ENCODE data around the gene SLC35G6.
"Not testable (repeated sequence)": the region's sequence is repeated elsewhere in the genome, so short reads cannot be mapped to it uniquely, and the experiment has no call there.

Gene SLC35G6

DNA sequence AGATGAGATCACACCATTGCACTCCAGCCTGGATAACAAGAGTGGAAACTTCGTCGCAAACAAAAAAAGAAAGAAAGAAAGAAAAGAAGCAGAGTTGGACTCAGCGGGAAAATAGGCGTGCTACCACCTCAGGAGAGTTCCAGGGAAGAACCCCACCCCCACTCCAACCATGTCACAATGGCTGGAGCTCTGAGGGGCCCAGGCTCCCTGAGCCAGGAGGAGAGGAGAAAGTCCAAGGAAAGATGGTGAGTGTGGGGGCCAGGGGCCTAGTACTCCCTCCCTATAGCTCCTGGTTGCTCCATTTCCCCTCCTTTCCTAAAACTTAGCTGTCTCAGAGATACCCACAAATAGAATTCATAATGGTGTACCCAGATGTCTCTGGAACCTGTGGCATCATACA is at the start of gene SLC35G6:
SLC35G6 (plus strand) TSS at position 172 of the 400 bp plus-strand sequence; CDS start at position 243, 71 bp downstream.
- not testable (repeated sequence) for DNase-seq (ENCODE audit: low read depth in 2 of 3, low spot score in 1 of 3)

GRCh38 chr17:7432296-7432695 is 49.0 kb upstream of the SLC35G6 start:
- no peak for DNase-seq (ENCODE audit: low read depth in 2 of 3, low spot score in 1 of 3)

- DNase-seq (ENCODE audit: low read depth in 2 of 3, low spot score in 1 of 3): peak in 2 of 3 donors; percentile 29 to 37
Measured at GRCh38 chr17:7435676-7436555, 45.3 kb upstream of the SLC35G6 start.

GRCh38 chr17:7436556-7437368 is 44.5 kb upstream of the SLC35G6 start:
- peak in 2 of 3 donors; percentile 74 to 76 for DNase-seq (ENCODE audit: low read depth in 2 of 3, low spot score in 1 of 3)

DNA sequence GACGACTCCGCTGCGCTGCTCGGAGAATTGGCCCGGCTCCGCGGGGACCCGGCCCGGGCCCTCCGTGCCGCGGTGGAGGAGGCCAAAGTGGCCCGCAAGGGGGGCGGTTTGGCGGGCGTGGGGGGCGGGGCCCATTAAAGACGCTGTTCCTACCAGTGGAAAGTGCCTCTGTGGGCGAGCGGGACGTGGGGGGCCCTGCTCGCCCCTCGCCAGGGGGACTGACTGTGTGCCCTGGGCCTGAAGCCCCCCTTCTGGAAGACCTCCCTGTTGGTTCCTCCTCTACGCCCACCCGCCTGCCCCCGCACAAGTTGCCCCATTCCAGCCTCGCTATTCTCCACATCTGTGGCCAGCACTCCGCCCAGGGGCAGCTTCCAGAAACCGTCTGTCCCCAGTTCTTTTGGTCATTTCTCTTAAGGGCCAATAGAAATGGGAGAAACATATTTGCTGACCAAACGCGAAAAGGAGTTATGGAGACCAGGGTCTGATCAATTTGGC is 43.8 kb upstream of the SLC35G6 start:
- no peak for DNase-seq (ENCODE audit: low read depth in 2 of 3, low spot score in 1 of 3)

- peak in 2 of 3 donors; percentile 37 to 57 for DNase-seq (ENCODE audit: low read depth in 2 of 3, low spot score in 1 of 3)
Measured at GRCh38 chr17:7437950-7438614, 43.2 kb upstream of the SLC35G6 start.

DNA sequence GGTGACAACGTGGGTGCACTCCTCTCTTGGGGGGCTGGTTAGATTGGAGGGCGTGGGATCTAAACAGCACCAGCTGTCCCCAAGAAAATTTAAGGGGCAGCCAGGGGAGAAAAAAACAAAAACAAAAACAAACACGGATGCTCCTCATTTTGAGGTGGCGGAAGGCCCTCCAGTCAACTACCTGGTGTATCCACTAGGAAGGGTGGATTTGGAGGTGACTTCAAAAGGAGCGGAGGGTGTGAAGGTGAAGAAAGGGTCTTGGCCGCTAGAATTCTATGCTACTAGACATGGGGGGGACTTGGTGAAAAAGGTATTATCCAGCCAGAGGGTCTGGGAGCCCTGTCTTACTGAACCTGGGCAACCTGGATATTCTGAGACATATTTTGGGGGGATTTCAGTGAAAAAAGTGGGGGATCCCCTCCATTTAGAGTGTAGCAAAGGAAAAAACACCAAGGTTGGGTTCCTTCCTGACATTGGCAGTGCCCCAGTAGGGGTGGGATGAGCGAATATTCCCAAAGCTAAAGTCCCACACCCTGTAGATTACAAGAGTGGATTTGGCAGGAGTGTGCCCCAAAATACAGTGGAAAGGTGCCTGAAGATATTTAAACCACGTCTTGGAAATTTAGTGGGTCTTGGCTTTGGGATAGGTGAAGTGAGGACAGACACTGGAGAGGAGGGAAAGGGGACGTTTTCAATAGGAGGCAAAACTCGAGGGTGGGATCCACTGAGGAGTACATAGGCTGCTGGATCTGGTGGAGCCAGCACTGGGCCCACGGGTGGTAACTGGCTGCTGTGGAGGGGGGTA is 42.4 kb upstream of the SLC35G6 start:
- DNase-seq (ENCODE audit: low read depth in 2 of 3, low spot score in 1 of 3): no peak

GRCh38 chr17:7439462-7440112 is 41.7 kb upstream of the SLC35G6 start, which contains the start of gene FGF11:
Gene FGF11, plus strand, starts transcription at chr17:7439512. Its CDS starts 109 bp downstream, at chr17:7439621.
- no peak for DNase-seq (ENCODE audit: low read depth in 2 of 3, low spot score in 1 of 3)

DNA sequence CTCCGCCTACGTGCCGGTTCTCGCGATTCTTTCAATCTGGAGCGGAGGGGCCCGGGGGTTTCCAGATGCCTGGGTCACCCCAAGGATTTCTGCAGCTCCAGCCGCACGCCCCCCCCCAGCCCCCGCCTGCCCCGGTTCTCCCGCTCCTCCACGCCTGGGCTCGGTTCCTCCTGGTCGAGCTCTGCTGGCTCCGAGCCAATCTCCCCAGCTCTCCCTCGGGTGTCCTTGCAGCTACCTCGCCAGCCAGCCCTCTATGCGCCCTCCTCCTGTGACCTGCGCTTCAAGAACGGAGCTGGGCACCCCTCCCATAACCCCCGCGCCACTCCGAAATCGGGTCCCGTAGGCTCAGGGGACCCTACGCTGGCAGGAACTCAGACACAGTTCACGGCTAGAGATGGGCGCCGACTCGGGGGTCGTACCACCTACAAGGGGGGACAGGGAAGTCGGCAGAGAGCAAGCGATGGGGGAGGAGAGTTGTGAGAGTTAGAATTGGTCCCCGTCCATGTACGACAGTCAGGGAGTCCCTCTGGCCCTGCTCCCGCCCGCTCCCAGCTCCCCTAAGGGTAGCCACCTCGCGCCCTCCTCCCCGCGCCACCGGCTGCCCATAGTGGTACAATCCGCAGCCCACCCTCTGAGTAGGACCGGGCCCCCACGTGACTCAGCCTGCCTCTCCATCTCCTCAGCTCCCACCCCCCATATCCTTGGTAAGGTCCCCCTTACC is 41.0 kb upstream of the SLC35G6 start:
- no peak for DNase-seq (ENCODE audit: low read depth in 2 of 3, low spot score in 1 of 3)

- no peak for DNase-seq (ENCODE audit: low read depth in 2 of 3, low spot score in 1 of 3)
Measured at GRCh38 chr17:7440834-7441195, 40.4 kb upstream of the SLC35G6 start.

GRCh38 chr17:7441266-7441665 is 40.0 kb upstream of the SLC35G6 start:
- DNase-seq (ENCODE audit: low read depth in 2 of 3, low spot score in 1 of 3): no peak

DNA sequence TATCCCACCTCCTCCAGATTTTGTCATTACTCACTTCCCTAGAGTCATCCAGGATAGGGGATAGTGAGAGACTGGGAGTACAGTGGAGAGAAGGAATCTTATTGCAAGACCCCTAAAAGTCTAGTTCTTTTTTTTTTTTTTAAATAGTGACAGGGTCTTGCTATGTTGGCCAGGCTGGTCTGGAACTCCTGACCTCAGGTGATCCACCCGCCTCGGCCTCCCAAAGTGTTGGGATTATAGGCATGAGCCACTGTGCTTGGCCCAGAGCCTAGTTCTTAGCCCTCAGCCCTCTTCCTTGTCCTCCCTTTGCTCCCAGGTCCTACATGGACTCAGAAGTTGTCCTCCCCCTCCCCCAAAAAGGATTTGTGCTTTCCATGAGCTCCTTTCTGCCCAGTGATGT is 39.1 kb upstream of the SLC35G6 start:
- DNase-seq (ENCODE audit: low read depth in 2 of 3, low spot score in 1 of 3): no peak

GRCh38 chr17:7443499-7444485 is 37.5 kb upstream of the SLC35G6 start:
- DNase-seq (ENCODE audit: low read depth in 2 of 3, low spot score in 1 of 3): no peak

- no peak for DNase-seq (ENCODE audit: low read depth in 2 of 3, low spot score in 1 of 3)
Measured at GRCh38 chr17:7444682-7445618, 36.3 kb upstream of the SLC35G6 start, which contains the start of gene CHRNB1. Gene CHRNB1, plus strand, starts transcription at chr17:7445061. Its CDS starts 67 bp downstream, at chr17:7445128.

DNA sequence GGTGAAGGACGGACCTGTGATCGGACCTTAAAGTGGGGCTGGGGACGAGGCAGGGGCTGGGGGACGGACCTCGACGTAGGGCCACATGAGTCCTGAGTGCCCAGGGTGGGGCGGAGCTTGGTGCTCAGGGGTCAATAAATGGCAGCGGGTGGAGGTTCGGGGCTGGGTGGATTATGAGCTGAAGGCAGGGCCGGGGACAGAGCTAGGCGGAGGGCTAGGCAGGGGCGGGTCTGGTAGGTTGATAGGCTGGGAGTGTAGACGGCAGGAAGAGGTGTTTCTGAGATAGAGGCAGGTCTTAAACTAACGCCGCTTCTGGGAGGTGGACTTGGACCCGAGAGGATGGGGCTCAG is 35.7 kb upstream of the SLC35G6 start:
- DNase-seq (ENCODE audit: low read depth in 2 of 3, low spot score in 1 of 3): no peak

DNA sequence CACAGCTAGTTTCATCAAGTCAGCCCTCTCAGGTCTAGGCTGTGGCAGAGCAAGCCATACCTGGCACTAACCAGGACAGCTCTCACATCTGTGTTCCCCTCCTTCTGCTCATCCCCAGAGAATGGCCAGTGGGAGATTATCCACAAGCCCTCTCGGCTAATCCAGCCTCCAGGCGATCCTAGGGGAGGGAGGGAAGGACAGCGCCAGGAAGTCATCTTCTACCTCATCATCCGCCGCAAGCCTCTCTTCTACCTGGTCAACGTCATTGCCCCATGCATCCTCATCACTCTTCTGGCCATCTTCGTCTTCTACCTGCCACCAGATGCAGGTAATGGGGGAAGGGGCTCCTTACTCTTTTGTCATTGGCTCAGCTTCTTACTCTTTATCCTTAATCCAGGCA is 32.8 kb upstream of the SLC35G6 start:
- DNase-seq (ENCODE audit: low read depth in 2 of 3, low spot score in 1 of 3): no peak

- DNase-seq (ENCODE audit: low read depth in 2 of 3, low spot score in 1 of 3): no peak
Measured at GRCh38 chr17:7459961-7460545, 21.2 kb upstream of the SLC35G6 start.
